Measurements from ENCODE around the gene FSTL4.

Gene FSTL4

GRCh38 chr5:133227082-133227481, 385.3 kb downstream of the FSTL4 start:
- no peak for DNase-seq (ENCODE audit: extremely low read depth, low read depth)
- no peak for TF ChIP-seq CTCF (IDR thresholded peaks at IDR 0.05; ENCODE audit: low read depth, low read length)

GRCh38 chr5:133226186-133226585, 386.2 kb downstream of the FSTL4 start:
- DNase-seq (ENCODE audit: extremely low read depth, low read depth), result no peak
- TF ChIP-seq CTCF (IDR thresholded peaks at IDR 0.05; ENCODE audit: low read depth, low read length), result no peak

GRCh38 chr5:133225671-133226152, 386.6 kb downstream of the FSTL4 start:
- no peak for DNase-seq (ENCODE audit: extremely low read depth, low read depth)
- no peak for TF ChIP-seq CTCF (IDR thresholded peaks at IDR 0.05; ENCODE audit: low read depth, low read length)

- DNase-seq (ENCODE audit: extremely low read depth, low read depth), result no peak
- no peak for TF ChIP-seq CTCF (IDR thresholded peaks at IDR 0.05; ENCODE audit: low read depth, low read length)
Measured at GRCh38 chr5:133222979-133223378, 389.4 kb downstream of the FSTL4 start.

- no peak for TF ChIP-seq CTCF (IDR thresholded peaks at IDR 0.05; ENCODE audit: low read depth, low read length)
- DNase-seq (ENCODE audit: extremely low read depth, low read depth), result no peak
Measured at GRCh38 chr5:133222521-133222920, 389.8 kb downstream of the FSTL4 start.

GRCh38 chr5:133222040-133222439, 390.3 kb downstream of the FSTL4 start:
- TF ChIP-seq CTCF (IDR thresholded peaks at IDR 0.05; ENCODE audit: low read depth, low read length), result no peak

GRCh38 chr5:133220851-133221674, 391.3 kb downstream of the FSTL4 start:
- no peak for DNase-seq (ENCODE audit: extremely low read depth, low read depth)
- no peak for TF ChIP-seq CTCF (IDR thresholded peaks at IDR 0.05; ENCODE audit: low read depth, low read length)

More at GRCh38 chr5:133222040-133222439, 390.3 kb downstream of the FSTL4 start:
- no peak for DNase-seq (ENCODE audit: extremely low read depth, low read depth)
